GM19452 (cell line): ENCODE data around the gene APPBP2.
"Not testable (repeated sequence)": the region's sequence is repeated elsewhere in the genome, so short reads cannot be mapped to it uniquely, and the experiment has no call there.

Experiments
- ATAC-seq: cut with Tn5 transposase; IDR thresholded peaks from one replicate; pipeline ENCODE4 v1.9.1; 2021; ENCODE audit not compliant: unreplicated experiment

The APPBP2 gene

GRCh38 chr17:60525685-60526514 is at the start of gene APPBP2:
Gene APPBP2, minus strand, starts transcription at chr17:60526242. Its CDS starts 311 bp downstream, at chr17:60525931.
- ATAC-seq = peak; percentile 91

- no peak for ATAC-seq
Measured at GRCh38 chr17:60573236-60574051, 47.4 kb upstream of the APPBP2 start.

- ATAC-seq = no peak
Measured at GRCh38 chr17:60565233-60565632, 39.2 kb upstream of the APPBP2 start.

GRCh38 chr17:60563743-60564142 is 37.7 kb upstream of the APPBP2 start:
- no peak for ATAC-seq

GRCh38 chr17:60562421-60562820 is 36.4 kb upstream of the APPBP2 start:
- no peak for ATAC-seq

DNA sequence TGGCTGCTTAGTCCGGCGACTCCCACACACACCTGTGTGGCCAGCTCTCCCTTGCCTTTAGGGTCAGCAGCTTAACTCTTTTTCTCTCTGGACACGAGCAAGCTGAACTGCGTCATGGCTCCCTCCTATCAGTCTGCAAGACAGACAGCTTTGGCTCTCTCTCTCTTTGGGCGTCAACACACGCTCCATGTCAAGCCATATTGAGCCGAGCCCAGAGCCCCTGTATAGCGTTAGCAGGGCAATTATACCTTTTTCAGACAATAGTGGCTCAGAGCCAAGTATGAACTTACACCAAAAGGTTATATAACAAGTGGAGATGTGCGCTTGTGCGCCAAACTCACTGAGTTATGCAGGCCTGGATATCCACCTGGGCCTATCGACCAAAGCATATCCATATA is 34.8 kb upstream of the APPBP2 start:
- ATAC-seq = no peak

DNA sequence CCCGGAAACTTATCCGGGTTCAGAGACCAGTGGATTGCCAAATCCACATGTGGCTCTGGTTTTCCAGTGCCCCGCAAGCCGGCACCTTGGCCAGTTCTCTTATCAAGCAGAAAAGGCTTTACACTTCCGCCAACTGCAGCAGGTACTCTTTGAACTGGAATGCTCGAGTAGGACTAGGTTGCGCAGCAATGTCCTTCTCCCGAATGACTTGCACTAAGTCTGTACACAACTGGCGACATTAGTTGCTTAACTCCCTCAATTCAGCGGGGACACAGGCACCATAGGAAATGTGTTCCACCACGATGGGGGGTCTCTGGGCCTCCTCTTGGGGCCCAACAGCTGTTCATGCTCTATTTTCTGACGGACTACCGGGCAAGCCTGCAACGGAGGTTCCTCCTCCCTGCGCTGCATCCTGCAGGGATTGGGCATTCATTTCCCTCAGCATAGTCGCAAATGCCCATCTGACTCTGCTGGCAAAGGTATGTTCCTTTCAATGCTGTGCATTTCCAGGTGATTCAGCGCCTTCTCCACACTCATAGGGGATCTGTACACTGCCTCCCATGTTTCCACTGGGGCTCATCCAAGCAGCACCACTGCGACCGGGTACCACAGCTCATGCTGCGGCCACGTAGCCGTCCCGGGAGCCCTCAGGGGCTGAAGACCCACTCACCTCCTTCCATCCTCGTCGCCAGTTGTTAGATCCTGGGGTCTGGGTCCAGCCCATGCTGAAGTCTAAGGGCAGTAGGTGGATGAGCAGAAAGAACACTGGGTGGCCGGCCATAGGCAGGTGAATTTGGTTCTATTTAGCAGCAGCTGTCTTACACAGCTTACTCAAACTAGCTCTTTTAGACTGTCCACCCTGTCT is 34.2 kb upstream of the APPBP2 start:
- no peak for ATAC-seq

GRCh38 chr17:60559659-60559994 is 33.6 kb upstream of the APPBP2 start:
- ATAC-seq = no peak

DNA sequence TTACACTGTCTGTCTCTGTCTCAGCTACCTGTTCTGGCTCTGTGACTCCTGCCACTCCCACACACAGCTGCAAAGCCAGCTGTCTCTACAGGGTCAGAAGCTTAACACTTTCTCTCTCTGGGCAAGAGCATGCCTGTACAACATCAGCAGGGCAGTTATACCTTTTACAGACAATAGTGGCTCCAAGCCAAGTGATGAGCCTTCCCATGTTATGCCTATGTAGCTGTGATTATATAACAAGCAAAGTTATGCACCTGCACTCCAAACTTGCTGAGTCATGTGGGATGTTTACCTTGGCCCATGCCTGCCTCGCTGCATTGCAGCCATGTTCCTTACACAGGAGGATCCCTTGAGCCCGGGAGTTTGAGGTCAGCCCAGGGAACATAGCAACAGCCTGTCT is 31.8 kb upstream of the APPBP2 start:
- no peak for ATAC-seq

GRCh38 chr17:60555786-60556185 is 29.7 kb upstream of the APPBP2 start:
- ATAC-seq = no peak

GRCh38 chr17:60554377-60554788 is 28.3 kb upstream of the APPBP2 start:
- no peak for ATAC-seq

DNA sequence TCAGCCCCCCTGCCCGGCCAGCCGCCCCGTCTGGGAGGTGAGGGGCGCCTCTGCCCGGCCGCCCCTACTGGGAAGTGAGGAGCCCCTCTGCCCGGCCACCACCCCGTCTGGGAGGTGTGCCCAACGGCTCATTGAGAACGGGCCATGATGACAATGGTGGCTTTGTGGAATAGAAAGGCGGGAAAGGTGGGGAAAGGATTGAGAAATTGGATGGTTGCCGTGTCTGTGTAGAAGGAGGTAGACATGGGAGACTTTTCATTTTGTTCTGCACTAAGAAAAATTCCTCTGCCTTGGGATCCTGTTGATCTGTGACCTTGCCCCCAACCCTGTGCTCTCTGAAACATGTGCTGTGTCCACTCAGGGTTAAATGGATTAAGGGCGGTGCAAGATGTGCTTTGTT is 26.2 kb upstream of the APPBP2 start:
- ATAC-seq = not testable (repeated sequence)

DNA sequence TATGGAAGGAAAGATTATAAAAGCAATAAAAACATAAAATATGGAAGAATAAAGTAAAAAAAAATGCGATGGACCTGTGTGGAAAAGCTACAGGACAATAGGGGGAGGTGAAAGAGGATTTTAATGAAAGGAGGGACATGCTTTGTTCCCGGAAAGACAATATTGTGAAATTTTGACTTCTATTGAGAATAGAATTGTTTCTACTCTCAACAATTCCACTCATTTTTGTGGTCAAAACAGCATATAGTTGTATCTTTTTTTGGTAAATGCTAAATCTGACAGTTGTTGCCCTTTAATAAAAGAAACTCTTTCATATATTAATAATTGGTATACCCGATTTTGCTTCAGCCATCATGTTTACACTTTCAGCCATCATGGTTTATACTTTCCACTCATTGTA is 22.9 kb upstream of the APPBP2 start:
- ATAC-seq = no peak

GRCh38 chr17:60545465-60546191 is 19.6 kb upstream of the APPBP2 start:
- no peak for ATAC-seq

DNA sequence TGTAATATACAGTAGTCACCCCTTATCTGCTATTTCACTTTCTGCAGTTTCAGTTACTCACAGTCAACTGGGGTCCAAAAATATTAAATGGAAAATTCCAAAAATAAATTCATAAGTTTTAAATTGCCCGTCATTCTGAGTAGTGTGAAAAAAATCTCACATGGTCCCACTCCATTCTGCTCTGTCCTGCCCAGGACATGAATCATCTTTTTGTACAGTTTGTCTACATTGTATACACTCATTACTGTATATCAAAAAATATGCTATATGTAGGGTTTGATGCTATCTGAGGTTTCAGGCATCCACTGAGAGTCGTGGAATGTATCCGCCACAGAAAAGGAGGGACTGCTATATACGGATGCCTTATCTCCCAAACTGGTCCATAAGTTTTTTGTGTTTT is 16.0 kb upstream of the APPBP2 start:
- ATAC-seq = no peak

GRCh38 chr17:60540460-60540859 is 14.4 kb upstream of the APPBP2 start:
- no peak for ATAC-seq

- ATAC-seq = no peak
Measured at GRCh38 chr17:60539807-60540206, 13.8 kb upstream of the APPBP2 start.

DNA sequence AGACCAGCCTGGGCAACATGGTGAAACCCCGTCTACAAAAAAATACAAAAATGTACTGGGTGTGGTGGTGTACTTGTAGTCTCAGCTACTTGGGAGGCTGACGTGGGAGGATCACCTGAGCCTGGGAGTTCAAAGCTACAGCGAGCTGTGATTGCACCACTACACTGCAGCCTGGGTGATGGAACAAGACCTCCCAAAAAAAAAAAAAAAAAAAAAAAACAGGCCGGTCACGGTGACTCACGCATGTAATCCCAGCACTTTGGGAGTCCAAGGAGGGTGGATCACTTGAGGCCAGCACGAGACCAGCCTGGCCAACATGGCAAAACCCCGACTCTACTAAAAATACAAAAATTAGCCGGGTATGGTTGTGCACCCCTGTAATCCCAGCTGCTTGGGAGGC is 12.7 kb upstream of the APPBP2 start:
- ATAC-seq = no peak

DNA sequence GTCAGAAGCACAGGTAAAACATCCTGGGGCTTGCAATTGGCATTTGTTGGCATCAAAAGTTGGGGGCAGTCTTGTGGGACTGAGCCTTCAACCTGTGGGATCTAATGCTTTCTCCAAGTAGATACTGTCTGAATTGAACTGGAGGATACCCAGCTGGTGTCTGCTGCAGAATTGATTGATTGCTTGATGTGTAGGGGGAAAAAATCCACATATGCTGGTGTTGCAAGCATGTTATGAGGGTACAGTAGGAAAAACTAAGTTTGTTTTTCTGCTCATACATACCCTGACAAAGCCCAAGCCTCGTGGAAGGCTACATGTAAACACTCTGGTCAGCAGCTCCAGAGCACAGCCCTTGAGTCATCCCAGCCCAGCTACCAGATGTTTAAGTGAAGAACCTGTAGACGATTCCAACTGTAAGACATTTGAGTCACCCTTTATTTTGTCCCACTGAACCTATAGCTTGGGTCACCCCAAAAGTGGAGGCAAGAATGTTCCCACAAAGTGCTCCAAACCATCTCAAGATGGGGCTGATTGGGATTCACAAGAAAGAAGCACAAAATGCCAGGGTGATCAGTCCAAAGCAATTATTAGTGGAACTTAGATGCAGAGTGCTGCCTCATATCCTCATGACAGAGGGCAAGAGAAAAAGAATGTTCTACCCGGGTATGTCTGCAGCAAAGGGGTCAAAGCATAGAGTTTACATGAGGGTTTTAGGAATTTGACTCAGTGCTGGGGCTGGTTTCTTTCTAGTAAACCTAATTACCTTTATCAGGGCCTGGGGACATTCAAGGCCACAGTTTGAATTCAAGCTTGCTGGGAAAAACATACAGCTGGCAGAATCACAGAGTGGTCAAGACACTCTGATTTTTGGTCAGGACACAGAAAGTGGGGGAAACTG is 9.6 kb upstream of the APPBP2 start:
- no peak for ATAC-seq
